Thymus (tissue), 11 donors: Measurements from ENCODE around the gene FTO. TPM values are rescaled to one million over a fixed set of nuclear protein-coding genes. Genes with fewer than 3 reads are reported as not detected.

Source experiments
- DNase-seq, 9 donors: peaks; one replicate each; pipeline ENCODE4 v3.0.0-alpha.2; 2013; ENCODE audit warnings: low spot score in 9 of 9, low read depth in 6 of 9, missing footprints in 1 of 9
- H3K27ac ChIP-seq, 2 donors: one replicate each; pipeline ENCODE4 v1.5.1; 2013; ENCODE audit warnings: control low read depth in 1 of 2, low read depth in 1 of 2, low read length in 1 of 2, mild to moderate bottlenecking in 1 of 2, moderate library complexity in 1 of 2
- H3K27me3 ChIP-seq, 2 donors: one replicate each; pipeline ENCODE4 v1.5.1; 2013; ENCODE audit warnings: low read length in 1 of 2; ENCODE audit not compliant: control insufficient read depth in 2 of 2, insufficient read depth in 1 of 2
- H3K36me3 ChIP-seq, 2 donors: one replicate each; pipeline ENCODE4 v1.5.1; 2013; ENCODE audit warnings: low read length in 1 of 2, mild to moderate bottlenecking in 1 of 2, moderate library complexity in 1 of 2; ENCODE audit not compliant: control insufficient read depth in 2 of 2, insufficient read depth in 2 of 2
- H3K4me1 ChIP-seq, 2 donors: one replicate each; pipeline ENCODE4 v1.5.1; 2013; ENCODE audit warnings: low read length in 2 of 2; ENCODE audit not compliant: control insufficient read depth in 2 of 2, insufficient read depth in 2 of 2
- H3K4me3 ChIP-seq, 2 donors: one replicate each; pipeline ENCODE4 v1.5.1; 2013; ENCODE audit warnings: low read length in 2 of 2, control low read depth in 1 of 2, mild to moderate bottlenecking in 1 of 2
- H3K9me3 ChIP-seq, 2 donors: one replicate each; pipeline ENCODE4 v1.5.1; 2013; ENCODE audit warnings: low read length in 1 of 2, mild to moderate bottlenecking in 1 of 2; ENCODE audit not compliant: control insufficient read depth in 2 of 2, insufficient read depth in 1 of 2
- WGBS: extraction: QIAGEN DNeasy Blood & Tissue Kit; methylation state at CpG from one replicate; pipeline ENCODE4 v1.1.7; 2013; 5-methylcytosine and 5-hydroxymethylcytosine counted together
- polyA plus RNA-seq: library from polyadenylated mRNA; stranded (reverse); fragments of 200-250 nt; gene quantifications from one replicate; pipeline ENCODE4 v1.2.3, GENCODE V29; 2013
- total RNA-seq: library from RNA; stranded (reverse); fragments of 120-200 nt; gene quantifications from one replicate; pipeline ENCODE4 v1.2.4, GENCODE V29; 2013
- donor health status: healthy.

Gene FTO
- total and polyA plus RNA-seq, 2 donors, result 13.7 to 34.5 TPM

- DNase-seq, result no peak
- no peaks in the 10 kb centered on the region for H3K27me3 ChIP-seq
- 97% methylated on average over 2 of the region's 2 CpGs for WGBS
- no peak overlapping the region for H3K27ac ChIP-seq
- H3K9me3 ChIP-seq, result no peaks in the 10 kb centered on the region
- H3K36me3 ChIP-seq, result no peaks in the 10 kb centered on the region
- H3K4me1 ChIP-seq, result peaks cover 0 to 2% of the 10 kb centered on the region in 2 donors
- no peak overlapping the region for H3K4me3 ChIP-seq
These were observed 191.9 kb downstream of the FTO start for GRCh38 chr16:53895851-53896250.

DNA sequence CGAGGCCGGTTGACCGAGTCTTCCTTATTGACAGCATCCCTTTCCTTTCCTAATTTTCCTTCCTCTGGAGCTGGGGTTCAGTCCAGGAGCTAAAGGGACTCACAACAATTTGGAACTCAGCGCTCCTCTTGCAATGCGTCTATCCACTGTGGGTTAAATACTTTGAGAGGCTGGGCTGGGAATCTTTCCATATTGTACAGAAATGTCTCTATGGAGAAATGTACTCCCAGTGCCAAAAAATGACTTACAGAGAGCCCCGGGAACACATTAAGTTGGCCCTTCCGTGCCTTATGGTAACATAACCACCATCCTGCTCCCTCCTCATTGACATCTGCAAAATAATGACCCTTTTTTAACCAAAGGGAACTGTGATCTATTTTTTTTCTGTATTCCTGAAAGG lies 192.8 kb downstream of the FTO start:
- H3K27ac ChIP-seq, result no peak overlapping the region
- DNase-seq, result no peak
- no peaks in the 10 kb centered on the region for H3K36me3 ChIP-seq
- H3K4me3 ChIP-seq, result no peak overlapping the region
- H3K27me3 ChIP-seq, result no peaks in the 10 kb centered on the region
- H3K9me3 ChIP-seq, result no peaks in the 10 kb centered on the region
- WGBS, result 98% methylated on average over 7 of the region's 7 CpGs
- H3K4me1 ChIP-seq, result peaks cover 0 to 2% of the 10 kb centered on the region in 2 donors

- no peaks in the 10 kb centered on the region for H3K36me3 ChIP-seq
- H3K9me3 ChIP-seq, result no peaks in the 10 kb centered on the region
- no peaks in the 10 kb centered on the region for H3K27me3 ChIP-seq
- H3K4me1 ChIP-seq, result no peaks in the 10 kb centered on the region
- DNase-seq, result no peak
- H3K4me3 ChIP-seq, result no peak overlapping the region
- 93% methylated on average over 1 of the region's 1 CpG for WGBS
- no peak overlapping the region for H3K27ac ChIP-seq
These were observed 195.0 kb downstream of the FTO start for GRCh38 chr16:53898993-53899392.

DNA sequence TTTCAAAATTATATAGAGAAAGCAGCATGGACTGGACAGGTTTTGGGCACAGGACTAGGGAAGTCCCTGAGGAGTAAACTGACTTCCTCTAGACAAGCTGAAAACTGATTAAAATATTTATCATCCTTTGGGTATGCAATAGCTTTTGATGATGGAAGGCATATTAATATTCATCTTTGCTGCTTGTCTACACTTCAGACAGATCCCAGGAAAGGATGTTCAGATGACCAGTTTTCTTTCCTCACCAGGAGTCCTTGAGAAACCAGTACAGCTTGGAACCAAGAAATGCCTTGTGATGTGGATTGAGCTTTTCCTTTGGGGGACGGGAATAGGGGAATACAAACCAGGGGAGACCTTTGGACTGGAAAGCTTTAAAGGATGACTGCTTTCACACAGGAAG lies 195.5 kb downstream of the FTO start:
- Histone ChIP-seq H3K4me1 (no peaks in the 10 kb centered on the region), H3K4me3 (no peak overlapping the region), H3K9me3 (no peaks in the 10 kb centered on the region), H3K27me3 (no peaks in the 10 kb centered on the region), H3K36me3 (no peaks in the 10 kb centered on the region), H3K27ac (no peak overlapping the region)
- 88% methylated on average over 1 of the region's 1 CpG for WGBS
- no peak for DNase-seq

DNA sequence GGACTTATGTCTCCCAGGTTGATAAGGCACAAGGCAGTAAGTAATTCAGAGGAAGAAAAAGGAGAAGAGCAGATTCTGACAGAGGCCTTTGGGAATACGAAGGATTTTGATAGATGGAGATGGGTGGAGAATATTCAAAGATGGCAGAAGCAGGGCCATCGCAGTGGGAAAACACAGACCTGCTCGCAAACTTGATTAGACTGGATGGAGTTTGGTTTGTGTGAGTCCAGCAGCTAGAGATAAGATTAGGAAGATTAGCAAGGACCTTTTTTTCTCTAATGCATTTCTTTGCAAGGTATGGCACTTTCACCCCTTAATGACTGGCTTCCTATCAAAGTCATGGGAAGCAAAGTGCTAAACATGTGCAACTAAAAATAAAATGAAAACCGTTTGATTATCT lies 196.7 kb downstream of the FTO start:
- Histone ChIP-seq H3K9me3 (no peaks in the 10 kb centered on the region), H3K27ac (no peak overlapping the region), H3K36me3 (no peaks in the 10 kb centered on the region), H3K27me3 (no peaks in the 10 kb centered on the region), H3K4me3 (no peak overlapping the region), H3K4me1 (peaks cover 0 to 4% of the 10 kb centered on the region in 2 donors)
- no peak for DNase-seq
- 88% methylated on average over 4 of the region's 4 CpGs for WGBS

DNA sequence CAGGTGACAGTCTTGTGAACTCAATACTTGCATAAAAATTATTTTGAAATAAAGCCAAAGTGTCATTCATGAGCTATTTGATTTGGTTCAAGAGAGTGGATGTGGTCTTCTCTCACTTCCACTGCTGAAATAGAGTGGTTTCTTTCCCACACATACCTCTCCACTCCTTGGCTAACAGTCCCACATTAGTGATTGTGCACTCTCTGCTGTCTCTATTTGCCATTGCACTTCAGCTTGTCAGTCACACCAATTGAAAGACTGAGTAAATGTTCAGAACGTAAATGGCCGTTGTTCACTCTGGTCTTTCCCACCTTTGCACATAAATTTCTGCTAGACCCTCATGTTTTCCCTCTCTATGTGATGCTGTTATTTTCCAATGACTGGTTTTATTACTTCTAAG lies 197.5 kb downstream of the FTO start:
- no peaks in the 10 kb centered on the region for H3K27me3 ChIP-seq
- 98% methylated on average over 2 of the region's 2 CpGs for WGBS
- no peaks in the 10 kb centered on the region for H3K36me3 ChIP-seq
- H3K27ac ChIP-seq, result no peak overlapping the region
- peaks cover 0 to 4% of the 10 kb centered on the region in 2 donors for H3K4me1 ChIP-seq
- H3K4me3 ChIP-seq, result no peak overlapping the region
- H3K9me3 ChIP-seq, result no peaks in the 10 kb centered on the region
- no peak for DNase-seq

DNA sequence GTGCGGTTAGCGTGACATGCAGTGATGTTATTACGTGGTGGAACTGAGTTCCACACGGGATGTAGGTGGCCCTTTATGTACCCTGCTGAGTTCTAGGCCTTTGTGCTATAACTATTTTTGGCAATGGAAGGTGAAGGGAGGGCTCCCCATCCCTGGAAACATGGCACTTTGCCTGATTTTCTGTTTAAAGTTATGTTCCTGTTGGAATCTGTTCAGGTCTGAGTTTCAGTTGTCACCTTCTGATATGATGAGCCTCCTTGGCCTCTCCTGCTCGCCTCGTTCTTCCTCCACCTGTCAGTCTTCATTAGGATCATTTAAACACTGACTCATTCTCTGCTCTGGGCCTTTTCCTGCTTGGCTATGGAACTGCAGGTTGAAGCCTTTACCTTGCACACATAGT lies 200.6 kb downstream of the FTO start:
- WGBS, result 97% methylated on average over 6 of the region's 6 CpGs
- Histone ChIP-seq H3K4me1 (peaks cover 0 to 4% of the 10 kb centered on the region in 2 donors), H3K27ac (no peak overlapping the region), H3K36me3 (no peaks in the 10 kb centered on the region), H3K27me3 (no peaks in the 10 kb centered on the region), H3K4me3 (no peak overlapping the region), H3K9me3 (no peaks in the 10 kb centered on the region)
- DNase-seq, result no peak

- Histone ChIP-seq H3K4me1 (peaks cover 0 to 4% of the 10 kb centered on the region in 2 donors), H3K9me3 (no peaks in the 10 kb centered on the region), H3K36me3 (no peaks in the 10 kb centered on the region), H3K4me3 (no peak overlapping the region), H3K27ac (no peak overlapping the region), H3K27me3 (no peaks in the 10 kb centered on the region)
- no peak for DNase-seq
These were observed 201.1 kb downstream of the FTO start for GRCh38 chr16:53905028-53905427.

DNA sequence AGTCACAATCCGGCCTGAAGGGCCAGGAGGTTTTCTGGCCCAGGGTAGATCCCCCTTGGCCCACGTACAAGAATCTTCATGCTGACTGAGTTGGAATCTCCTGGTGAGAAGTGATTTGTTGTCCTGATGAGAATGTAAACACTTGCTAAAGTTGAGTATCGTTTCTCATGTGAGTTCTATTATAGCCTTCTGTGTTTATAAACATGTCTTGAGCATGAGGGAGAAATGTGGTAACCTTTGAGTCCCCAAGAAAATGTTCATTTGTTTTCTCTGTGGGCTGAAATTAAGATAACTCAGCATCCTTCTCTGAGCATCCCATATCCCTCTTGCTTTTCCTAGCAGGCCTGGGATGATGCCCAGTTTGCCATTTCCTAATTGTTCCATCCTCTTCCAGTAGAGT lies 204.8 kb downstream of the FTO start:
- Histone ChIP-seq H3K27me3 (no peaks in the 10 kb centered on the region), H3K27ac (no peak overlapping the region), H3K4me1 (peaks cover 0 to 16% of the 10 kb centered on the region in 2 donors), H3K36me3 (no peaks in the 10 kb centered on the region), H3K9me3 (no peaks in the 10 kb centered on the region), H3K4me3 (no peak overlapping the region)
- no peak for DNase-seq
- 96% methylated on average over 3 of the region's 3 CpGs for WGBS

- Histone ChIP-seq H3K36me3 (no peaks in the 10 kb centered on the region), H3K4me1 (peaks cover 2 to 22% of the 10 kb centered on the region in 2 donors), H3K27me3 (no peaks in the 10 kb centered on the region), H3K4me3 (no peak overlapping the region), H3K27ac (no peak overlapping the region), H3K9me3 (no peaks in the 10 kb centered on the region)
- no peak for DNase-seq
- 98% methylated on average over 7 of the region's 7 CpGs for WGBS
These were observed 207.0 kb downstream of the FTO start for GRCh38 chr16:53910990-53911389.
